ENCODE measurements around the gene EXOSC7. TPM values are rescaled to one million over a fixed set of nuclear protein-coding genes. Genes with fewer than 3 reads are reported as not detected.
A peak's percentile ranks its signal among the peaks of the same experiment; 100 is the strongest.

EXOSC7 gene
- total and polyA plus RNA-seq, 7 donors, result 27.8 to 54.8 (median 39.4) TPM

DNA sequence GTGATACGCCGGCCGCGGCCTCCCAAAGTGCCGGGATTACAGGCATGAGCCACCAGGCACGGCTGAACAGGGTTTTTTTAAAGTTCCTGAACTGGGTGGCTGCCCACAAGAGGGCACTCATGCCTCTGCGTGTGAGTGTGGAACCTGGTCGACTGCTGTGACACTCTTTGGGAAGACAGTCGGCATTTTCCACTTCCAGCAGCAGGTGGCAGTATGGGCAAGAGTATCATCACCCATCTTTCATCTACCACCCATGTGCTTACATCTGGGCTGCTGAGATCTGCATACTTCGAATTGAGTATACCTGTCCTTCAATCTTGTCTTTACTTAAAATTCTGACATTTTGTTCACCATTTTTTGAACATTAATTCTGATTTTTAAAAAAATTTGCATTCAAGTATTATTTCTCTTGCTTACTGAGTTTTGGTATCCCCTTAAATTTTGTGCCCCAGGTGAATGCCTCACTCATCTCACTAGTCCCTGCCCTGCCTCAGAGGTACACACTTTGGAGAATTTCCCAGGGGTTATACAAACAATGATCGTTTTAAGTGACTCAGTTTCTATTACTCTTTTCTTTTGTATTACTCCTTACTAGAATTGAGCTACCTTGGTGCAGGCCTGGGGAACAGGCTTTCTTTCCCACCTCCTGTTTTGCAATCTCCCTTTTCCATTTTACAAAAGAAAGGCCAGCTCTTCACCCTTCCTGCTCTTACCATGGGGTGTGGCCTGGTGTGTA lies 61.8 kb downstream of the EXOSC7 start:
- no peaks in the 10 kb centered on the region for H3K36me3 ChIP-seq (ENCODE audit: insufficient read depth in 1 of 2, low read depth in 1 of 2)
- intact Hi-C loops (cut with DNase I), result loop anchor here (1.0 to 10.0 kb wide), 3 partner anchors 173 to 460 kb away; no protein-coding TSS in a partner anchor
- H3K4me1 ChIP-seq, result peaks cover 13% of the 10 kb centered on the region
- H3K27me3 ChIP-seq (ENCODE audit: insufficient read depth in 3 of 3, low read length in 2 of 3), result no peaks in the 10 kb centered on the region
- WGBS, 3 donors, result 4 to 8% (median 6%) methylated on average over 11 of the region's 11 CpGs
- TF ChIP-seq, protein P1, sequence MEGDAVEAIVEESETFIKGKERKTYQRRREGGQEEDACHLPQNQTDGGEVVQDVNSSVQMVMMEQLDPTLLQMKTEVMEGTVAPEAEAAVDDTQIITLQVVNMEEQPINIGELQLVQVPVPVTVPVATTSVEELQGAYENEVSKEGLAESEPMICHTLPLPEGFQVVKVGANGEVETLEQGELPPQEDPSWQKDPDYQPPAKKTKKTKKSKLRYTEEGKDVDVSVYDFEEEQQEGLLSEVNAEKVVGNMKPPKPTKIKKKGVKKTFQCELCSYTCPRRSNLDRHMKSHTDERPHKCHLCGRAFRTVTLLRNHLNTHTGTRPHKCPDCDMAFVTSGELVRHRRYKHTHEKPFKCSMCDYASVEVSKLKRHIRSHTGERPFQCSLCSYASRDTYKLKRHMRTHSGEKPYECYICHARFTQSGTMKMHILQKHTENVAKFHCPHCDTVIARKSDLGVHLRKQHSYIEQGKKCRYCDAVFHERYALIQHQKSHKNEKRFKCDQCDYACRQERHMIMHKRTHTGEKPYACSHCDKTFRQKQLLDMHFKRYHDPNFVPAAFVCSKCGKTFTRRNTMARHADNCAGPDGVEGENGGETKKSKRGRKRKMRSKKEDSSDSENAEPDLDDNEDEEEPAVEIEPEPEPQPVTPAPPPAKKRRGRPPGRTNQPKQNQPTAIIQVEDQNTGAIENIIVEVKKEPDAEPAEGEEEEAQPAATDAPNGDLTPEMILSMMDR (IDR thresholded peaks at IDR 0.05), result peak; percentile 90
- no peak overlapping the region for H3K4me3 ChIP-seq
- H3K9me3 ChIP-seq, result no peaks in the 10 kb centered on the region
- no peak overlapping the region for H3K27ac ChIP-seq
- DNase-seq (peak; percentile 90 to 94), ATAC-seq (peak; percentile 90 to 94 (median 92))

DNA sequence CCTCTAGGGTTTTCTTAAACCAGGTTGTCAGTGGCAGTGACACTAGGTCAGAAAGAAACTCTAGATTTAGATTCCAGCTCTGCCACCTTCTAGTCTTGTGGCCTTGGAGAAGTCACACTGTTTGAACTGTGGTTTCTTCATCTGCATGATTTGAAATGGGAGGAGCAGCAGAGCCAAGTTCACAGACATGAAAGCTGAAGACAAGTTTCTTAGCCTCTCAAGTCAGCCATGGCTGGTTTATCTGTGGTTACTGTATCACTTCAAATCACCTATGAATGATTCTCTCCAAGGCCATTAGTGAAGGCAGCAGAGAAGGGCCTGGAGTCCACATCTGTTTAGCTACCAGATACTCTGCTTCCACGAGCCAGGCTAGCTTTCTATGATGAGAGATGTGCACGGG lies 65.6 kb downstream of the EXOSC7 start:
- Histone ChIP-seq H3K4me3 (no peak overlapping the region), H3K4me1 (peaks cover 13% of the 10 kb centered on the region), H3K27ac (no peak overlapping the region), H3K9me3 (no peaks in the 10 kb centered on the region), H3K27me3 (ENCODE audit: insufficient read depth in 3 of 3, low read length in 2 of 3) (no peaks in the 10 kb centered on the region), H3K36me3 (ENCODE audit: insufficient read depth in 1 of 2, low read depth in 1 of 2) (no peaks in the 10 kb centered on the region)
- DNase-seq, result no peak
- intact Hi-C loops (cut with DNase I), result loop anchor here (1.0 to 10.0 kb wide), 3 partner anchors 169 to 623 kb away; no protein-coding TSS in a partner anchor
- WGBS, 3 donors, result 66 to 79% (median 75%) methylated on average over 2 of the region's 2 CpGs
- ATAC-seq, result no peak
- TF ChIP-seq, protein P1 (IDR thresholded peaks at IDR 0.05), result no peak

DNA sequence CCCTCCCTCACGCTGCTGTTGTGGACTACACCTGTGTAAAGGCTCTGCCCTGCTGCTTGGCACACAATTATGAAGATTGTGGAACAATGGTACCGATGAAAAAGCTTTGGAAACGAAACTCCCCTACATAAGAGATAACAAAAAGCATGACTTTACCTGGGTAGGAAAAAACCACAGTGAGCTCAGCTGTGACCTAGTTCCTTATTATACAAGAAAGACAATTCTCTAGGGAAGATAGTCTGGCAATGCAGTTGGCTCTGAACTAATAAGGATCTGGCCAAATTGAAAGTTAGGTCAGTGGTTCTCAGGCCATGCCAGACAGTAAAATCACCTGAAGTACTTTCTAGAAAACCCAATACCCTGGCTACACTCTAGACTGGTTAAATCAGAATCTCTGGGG lies 66.1 kb downstream of the EXOSC7 start:
- ATAC-seq, result no peak
- TF ChIP-seq, protein P1 (IDR thresholded peaks at IDR 0.05), result no peak
- H3K9me3 ChIP-seq, result no peaks in the 10 kb centered on the region
- DNase-seq, result no peak
- no peak overlapping the region for H3K27ac ChIP-seq
- H3K4me1 ChIP-seq, result peaks cover 13% of the 10 kb centered on the region
- intact Hi-C loops (cut with DNase I), result loop anchor here (10.0 kb wide), 2 partner anchors 363 to 623 kb away; no protein-coding TSS in a partner anchor
- 83 to 91% (median 86%) methylated on average over 3 of the region's 3 CpGs for WGBS, 3 donors
- H3K27me3 ChIP-seq (ENCODE audit: insufficient read depth in 3 of 3, low read length in 2 of 3), result no peaks in the 10 kb centered on the region
- H3K4me3 ChIP-seq, result no peak overlapping the region
- no peaks in the 10 kb centered on the region for H3K36me3 ChIP-seq (ENCODE audit: insufficient read depth in 1 of 2, low read depth in 1 of 2)

DNA sequence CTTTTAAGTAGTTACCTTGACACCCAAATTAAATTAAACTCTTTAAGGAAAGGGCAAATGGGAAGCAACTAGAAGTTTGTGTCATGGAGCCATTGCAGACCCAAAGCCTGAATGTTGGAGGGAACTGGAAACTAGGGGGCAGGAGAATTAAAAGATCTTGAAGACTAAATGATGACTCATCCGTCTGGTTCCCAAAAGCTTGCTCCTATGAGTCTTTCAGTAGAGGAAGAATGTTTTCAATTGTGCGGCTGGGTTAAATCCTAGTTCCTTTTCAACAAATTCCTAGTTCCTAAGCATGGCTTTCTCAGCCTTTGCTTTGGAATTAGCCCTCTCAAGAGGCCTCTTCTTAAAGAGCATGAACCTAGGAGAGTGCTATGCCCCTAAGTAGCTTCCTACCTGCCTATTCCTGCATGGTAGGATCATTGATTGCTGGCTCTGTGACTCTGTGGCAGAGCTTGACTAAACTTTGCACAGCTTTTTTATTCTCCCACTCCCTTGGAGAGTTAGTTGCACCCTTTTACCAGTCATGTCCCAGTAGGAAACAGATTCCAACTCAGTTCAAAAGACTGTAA lies 67.8 kb downstream of the EXOSC7 start:
- no peaks in the 10 kb centered on the region for H3K36me3 ChIP-seq (ENCODE audit: insufficient read depth in 1 of 2, low read depth in 1 of 2)
- no peak overlapping the region for H3K4me3 ChIP-seq
- TF ChIP-seq, protein P1 (IDR thresholded peaks at IDR 0.05), result no peak
- 74 to 81% (median 77%) methylated on average over 2 of the region's 2 CpGs for WGBS, 3 donors
- H3K4me1 ChIP-seq, result peaks cover 13% of the 10 kb centered on the region
- DNase-seq, result no peak
- H3K27me3 ChIP-seq (ENCODE audit: insufficient read depth in 3 of 3, low read length in 2 of 3), result no peaks in the 10 kb centered on the region
- no peak overlapping the region for H3K27ac ChIP-seq
- intact Hi-C loops (cut with DNase I), result loop anchor here (10.0 kb wide), 2 partner anchors 361 to 621 kb away; no protein-coding TSS in a partner anchor
- H3K9me3 ChIP-seq, result no peaks in the 10 kb centered on the region
- no peak for ATAC-seq

Measured in psoas muscle (tissue), 8 donors.